Stimulated activated CD4-positive, alpha-beta T cell treated with anti-CD3 and anti-CD28 coated beads, Interleukin-1b, Interleukin-23, amount 100 ng/mL, for 4 hours (primary cell): ENCODE data around the gene MUC2.

Source experiments
- DNase-seq, 2 donors: peaks; one replicate each; pipeline ENCODE4 v3.0.0-alpha.2; 2020; ENCODE audit warnings: low read depth in 2 of 2

The MUC2 gene

DNA sequence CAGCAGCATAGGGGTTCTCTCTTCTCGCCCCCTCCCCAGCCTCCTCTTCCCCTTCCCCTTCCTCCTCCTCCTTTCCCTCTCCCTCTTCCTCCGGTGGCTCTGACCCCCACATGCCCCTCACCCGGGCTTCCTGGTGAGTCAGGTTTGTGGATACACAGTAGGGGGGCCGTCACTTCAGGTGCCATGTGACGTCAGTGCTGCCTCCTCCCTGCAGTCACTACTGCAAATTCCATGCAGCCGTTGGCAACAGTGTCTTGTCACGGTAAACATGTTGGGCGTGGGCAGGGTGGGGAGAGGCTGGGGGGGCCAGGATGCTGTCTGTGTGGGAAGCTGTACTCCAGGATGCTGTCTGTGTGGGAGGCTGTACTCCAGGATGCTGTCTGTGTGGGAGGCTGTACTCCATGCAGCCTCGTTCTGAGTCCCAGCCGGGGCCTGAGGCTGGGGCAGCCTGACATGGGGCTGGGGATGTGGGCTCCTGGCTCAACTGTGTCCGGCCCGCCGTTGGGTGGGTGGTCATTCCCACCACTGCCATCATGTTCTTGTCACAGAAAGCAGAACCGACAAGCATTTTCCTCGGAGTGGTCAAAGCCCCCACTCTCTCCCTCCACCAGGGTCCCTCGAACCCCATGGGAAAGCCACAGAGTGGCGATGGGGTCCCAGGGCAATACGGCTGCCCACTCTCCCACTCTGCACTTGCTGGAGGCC is 2.4 kb upstream of the MUC2 start:
- DNase-seq, result no peak

DNA sequence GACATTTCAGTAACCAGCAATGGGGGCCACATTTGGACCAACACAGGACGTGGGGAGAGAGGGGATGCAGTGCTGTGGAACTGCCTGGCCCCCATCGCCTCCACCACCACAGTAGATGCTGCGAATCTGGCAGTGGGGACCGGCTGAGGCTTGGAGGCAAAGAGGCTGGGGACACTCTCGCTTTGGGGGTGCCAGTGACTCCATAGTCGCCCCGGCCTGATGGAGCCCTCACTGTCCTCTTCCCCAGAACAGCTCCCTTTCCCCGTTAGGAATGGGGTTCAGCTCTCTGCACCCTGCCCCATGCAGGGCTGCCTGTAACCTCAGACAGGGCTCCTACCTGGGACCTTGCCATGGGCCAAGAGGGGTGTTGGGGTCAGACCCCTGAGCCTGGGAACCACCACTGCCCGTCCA is 1.8 kb upstream of the MUC2 start:
- DNase-seq, result no peak

DNA sequence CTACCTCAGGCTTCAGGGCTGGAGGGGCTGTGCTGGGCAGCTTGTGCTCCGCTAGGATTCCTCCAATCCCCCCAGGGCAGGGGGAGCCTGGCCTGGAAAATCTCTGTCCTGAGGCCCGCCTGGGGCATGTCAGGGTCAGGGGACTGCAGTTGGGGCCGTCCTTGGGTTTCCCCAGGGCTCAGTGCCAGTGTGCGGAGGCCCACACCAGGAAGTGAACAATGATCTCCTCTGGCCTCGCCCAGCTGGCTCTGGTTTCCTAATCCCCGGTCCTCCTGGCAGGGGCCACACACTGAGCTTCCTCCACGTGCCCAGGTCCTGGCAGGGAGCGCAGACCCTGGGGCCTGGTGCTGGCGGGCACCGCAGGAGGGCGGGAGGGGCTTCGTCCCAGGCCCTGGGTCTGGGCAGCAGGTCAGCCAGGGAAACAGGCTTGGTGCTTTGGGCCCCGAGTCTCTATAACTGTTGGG is 1.4 kb upstream of the MUC2 start:
- DNase-seq, result no peak

DNA sequence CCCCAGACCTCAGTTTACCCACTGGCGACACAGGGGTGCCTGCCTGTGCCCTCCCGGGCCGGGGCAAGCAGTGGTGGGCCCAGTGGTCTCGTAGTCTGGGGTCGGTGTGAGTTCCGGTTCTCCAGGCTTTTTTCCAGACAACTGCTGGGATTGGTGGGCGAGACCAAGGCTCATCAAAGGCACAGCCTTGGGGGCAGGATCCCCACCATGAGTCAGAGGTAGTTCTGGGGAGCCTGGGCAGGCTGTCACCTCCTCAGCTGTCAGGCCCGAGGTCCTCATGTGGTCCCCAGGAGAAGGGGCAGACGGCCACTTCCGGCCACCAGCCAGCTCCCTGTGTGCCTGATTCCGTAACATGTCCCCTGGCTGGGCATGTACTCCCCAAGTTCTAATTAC is 827 bp upstream of the MUC2 start:
- DNase-seq, result no peak

DNA sequence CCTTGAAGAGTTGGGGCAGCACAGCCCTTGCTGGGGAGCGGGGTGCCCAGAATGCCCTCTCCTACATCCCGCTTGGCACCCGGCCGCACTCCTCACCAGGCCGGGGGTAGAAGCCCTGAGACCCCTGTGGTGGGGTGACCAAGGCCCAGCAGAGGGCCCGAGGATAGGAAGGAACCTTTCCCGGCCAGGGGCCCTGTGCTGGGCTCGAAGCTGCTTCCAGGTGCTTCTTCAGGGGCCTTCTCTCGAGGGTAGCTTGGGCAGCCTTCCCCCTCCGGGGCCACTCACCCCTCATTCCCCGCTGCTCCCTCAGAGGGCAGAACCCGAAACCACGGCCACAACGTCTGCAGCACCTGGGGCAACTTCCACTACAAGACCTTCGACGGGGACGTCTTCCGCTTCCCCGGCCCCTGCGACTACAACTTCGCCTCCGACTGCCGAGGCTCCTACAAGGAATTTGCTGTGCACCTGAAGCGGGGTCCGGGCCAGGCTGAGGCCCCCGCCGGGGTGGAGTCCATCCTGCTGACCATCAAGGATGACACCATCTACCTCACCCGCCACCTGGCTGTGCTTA is 752 bp downstream of the MUC2 start:
- no peak for DNase-seq

DNA sequence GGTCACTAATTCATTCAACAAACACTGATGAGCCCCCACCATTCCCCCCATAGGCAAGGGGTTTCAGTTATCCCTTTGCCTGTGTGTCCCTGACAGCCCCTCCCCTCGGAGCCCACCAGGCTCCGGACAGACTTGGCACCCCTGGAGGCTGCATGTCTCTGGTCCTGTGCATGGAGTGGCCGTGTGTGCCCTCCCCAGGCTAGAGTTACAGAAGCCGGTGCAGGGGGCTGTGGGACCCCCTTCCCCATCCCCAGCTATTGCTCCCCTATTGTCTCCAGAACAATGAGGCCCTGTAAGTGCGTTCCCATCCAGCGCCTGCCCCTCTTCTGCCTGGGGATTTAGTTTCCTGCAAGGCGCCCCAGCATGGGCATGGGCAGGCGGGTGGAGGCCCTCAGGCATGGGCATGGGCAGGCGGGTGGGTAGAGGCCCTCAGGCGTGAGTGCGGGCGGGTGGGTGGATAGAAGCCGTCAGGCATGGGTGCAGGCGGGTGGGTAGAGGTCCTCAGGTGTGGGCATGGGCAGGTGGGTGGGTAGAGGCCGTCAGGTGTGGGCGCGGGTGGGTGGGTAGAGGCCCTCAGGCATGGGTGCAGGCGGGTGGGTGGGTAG is 1.5 kb downstream of the MUC2 start:
- DNase-seq, result no peak

DNA sequence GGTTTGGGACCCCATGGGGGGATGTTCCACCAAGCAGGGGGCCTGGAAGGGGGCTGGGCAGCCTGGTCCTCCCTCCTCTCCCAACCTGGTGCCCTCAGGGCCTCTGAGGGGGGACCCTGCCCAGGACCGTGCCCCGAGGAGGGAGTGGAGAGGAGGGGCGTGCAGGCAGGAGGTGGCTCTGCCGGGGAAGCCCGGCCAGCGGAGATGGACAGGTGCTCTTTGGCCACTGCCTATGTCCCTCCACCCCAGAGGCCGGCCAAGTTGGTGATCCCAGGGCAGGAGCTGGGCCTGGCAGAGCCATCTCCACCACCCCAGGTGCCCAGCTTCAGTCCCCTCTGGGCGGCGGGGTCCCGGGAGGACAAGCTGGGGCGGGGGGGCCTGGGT is 2.4 kb downstream of the MUC2 start:
- no peak for DNase-seq

DNA sequence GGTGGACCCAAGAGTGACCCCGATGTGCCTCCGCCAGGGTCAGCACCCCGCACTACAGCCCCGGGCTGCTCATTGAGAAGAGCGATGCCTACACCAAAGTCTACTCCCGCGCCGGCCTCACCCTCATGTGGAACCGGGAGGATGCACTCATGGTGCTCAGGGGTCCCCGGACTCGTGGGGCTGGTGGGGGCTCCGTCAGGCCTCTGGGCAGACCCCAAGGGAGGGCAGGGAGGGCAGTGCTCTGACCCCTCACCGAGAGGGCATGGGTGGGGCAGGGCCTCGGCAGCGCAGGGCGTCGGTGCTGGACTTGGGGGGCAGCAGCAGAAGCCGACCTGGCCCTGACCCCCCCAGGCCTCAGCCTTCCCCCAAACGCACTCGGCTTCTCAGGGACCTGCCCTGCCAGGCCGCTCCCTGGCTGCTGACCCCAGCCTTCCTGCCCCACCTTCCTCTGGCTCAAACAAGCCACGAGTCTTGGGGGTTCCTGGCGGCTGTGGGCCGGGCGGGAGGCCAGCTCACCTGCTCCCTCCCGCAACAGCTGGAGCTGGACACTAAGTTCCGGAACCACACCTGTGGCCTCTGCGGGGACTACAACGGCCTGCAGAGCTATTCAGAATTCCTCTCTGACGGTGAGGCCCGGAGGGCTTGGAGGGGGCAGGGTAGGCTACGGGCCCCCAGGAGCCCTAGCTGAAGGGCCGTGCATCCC is 2.9 kb downstream of the MUC2 start:
- DNase-seq, result no peak

DNA sequence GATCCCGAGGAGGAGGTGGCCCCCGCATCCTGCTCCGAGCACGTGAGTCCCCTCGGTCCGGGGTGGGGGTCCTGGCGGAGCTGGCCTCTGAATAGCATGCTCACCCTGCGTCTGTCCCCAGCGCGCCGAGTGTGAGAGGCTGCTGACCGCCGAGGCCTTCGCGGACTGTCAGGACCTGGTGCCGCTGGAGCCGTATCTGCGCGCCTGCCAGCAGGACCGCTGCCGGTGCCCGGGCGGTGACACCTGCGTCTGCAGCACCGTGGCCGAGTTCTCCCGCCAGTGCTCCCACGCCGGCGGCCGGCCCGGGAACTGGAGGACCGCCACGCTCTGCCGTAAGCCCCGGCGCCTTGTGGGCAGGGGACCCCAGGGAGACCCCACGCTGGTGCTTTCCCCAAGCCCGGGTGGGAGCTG is 3.5 kb downstream of the MUC2 start:
- no peak for DNase-seq

DNA sequence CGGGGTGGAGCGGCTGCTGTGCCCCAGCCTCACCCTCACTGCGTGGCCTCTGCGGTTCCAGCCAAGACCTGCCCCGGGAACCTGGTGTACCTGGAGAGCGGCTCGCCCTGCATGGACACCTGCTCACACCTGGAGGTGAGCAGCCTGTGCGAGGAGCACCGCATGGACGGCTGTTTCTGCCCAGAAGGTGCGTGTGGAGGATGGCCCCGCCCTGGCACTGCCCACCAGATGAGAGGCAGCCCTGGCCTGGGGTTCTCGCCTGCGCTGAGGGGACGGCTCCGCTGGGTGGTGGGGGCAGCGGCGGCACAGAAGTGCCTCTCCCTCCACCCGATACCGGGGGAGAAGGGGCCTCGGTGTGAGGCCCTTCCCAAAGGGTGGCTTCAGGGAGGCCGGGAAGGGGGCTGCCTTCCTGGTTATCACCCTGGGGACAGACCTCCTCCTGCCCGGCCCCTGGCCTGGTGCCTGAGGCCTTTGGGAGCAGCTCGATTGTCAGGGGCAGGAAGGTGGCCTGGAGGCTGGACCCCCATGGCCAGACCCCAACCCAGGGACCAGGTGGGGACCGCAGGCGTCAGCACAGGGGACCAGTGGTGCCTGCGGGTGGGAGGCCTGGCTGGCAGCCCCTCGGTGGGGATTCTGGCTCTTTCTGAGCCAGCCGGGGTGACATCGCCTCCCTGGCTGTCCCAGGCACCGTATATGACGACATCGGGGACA is 7.1 kb downstream of the MUC2 start:
- no peak for DNase-seq

DNA sequence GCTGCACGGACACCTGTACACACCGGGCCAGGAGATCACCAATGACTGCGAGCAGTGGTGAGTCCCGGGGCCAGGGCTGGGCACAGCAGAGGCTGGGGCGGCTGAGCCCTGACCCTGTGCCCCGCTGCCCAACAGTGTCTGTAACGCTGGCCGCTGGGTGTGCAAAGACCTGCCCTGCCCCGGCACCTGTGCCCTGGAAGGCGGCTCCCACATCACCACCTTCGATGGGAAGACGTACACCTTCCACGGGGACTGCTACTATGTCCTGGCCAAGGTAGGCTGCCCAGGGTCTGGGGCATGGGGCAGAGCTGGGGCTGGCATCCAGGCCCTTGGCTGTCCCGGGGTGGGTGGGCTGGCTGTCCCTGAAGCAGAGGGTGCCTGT is 7.7 kb downstream of the MUC2 start:
- DNase-seq, result no peak

DNA sequence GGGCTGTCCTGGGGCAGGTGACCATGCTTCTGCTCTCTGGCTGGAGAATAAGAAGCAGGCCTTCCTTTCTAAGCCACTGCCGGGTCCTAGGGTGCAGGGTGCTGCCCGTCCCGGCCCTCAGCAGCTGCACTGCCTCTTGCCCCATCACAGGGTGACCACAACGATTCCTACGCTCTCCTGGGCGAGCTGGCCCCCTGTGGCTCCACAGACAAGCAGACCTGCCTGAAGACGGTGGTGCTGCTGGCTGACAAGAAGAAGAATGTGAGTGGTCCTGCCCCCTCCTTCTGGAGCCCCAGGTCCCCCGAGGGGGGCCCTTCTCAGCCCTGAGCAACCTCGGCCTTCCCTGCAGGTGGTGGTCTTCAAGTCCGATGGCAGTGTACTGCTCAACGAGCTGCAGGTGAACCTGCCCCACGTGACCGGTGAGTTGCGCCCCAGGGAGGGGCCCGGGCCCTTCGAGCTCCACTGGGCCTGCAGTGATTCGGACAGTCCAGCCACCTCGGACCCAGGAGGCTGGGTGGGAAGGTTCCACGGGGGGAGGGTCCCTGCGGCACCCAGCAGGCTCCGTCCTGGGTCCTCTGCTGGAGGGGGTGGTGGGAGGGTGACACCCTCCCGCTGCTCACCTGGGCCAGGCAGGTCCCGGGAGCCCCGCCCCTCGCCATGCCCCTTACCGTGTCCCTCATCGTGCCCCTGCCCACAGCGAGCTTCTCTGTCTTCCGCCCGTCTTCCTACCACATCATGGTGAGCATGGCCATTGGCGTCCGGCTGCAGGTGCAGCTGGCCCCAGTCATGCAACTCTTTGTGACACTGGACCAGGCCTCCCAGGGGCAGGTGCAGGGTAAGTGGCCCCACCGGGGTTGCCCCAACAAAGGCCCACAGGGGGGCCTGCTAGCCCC is 8.3 kb downstream of the MUC2 start:
- DNase-seq, result no peak

DNA sequence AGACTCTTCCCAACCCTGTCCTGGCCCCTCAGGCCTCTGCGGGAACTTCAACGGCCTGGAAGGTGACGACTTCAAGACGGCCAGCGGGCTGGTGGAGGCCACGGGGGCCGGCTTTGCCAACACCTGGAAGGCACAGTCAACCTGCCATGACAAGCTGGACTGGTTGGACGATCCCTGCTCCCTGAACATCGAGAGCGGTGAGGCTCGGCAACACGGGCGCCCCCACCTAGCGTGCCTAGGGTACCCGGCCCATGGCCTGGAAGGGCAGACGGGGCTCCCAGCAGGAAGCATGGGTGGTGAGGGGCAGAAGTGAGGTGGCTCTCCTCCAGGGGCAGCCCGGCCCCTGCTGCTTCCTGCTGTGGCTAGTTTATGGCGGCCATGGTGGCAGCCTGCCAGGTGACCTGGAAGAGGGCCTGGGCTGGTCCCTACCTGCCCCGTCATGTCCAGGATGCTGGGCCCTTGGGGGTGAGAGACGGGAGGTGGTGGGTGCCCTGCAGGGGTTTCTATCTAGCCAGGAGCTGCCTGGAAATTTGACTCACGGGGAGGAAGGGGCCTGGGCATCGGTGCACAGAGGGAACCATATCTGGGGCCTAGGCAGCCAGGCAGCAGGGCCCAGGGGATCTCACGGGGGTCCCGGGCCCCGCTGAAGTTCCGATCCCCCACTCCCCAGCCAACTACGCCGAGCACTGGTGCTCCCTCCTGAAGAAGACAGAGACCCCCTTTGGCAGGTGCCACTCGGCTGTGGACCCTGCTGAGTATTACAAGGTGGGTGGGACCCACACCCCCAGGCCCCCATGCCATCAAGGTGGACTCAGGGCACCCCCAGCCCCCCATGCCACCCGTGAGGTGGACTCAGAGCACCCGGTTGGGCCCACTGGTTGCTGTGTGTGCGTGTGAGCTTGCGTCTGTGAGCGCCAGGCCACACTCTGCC is 9.2 kb downstream of the MUC2 start:
- DNase-seq, result no peak

DNA sequence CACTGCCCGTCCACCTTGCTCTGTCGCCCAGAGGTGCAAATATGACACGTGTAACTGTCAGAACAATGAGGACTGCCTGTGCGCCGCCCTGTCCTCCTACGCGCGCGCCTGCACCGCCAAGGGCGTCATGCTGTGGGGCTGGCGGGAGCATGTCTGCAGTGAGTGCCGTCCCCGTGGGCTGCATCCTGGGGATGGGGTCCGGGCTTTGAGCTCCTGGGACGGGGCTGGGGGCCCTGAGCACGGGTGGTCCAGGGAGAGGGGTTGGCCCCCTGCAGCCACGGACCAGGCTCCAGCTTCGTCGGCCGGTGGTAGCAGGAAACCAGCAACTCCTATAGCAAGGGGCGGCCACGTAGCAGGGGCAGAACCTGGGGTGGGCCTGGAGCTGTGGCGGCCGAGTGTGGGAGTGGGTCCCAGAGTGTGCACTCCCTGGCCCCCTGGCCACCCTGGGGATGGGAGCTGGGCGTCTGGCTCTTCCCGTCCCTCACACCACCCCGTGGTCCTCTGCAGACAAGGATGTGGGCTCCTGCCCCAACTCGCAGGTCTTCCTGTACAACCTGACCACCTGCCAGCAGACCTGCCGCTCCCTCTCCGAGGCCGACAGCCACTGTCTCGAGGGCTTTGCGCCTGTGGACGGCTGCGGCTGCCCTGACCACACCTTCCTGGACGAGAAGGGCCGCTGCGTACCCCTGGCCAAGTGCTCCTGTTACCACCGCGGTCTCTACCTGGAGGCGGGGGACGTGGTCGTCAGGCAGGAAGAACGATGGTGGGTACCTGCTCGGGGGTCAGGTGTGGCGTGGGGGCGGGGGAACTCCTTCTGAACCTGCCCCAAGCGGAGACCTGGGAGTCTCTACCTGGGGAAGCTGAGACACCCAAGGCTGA is 10.1 kb downstream of the MUC2 start:
- no peak for DNase-seq

DNA sequence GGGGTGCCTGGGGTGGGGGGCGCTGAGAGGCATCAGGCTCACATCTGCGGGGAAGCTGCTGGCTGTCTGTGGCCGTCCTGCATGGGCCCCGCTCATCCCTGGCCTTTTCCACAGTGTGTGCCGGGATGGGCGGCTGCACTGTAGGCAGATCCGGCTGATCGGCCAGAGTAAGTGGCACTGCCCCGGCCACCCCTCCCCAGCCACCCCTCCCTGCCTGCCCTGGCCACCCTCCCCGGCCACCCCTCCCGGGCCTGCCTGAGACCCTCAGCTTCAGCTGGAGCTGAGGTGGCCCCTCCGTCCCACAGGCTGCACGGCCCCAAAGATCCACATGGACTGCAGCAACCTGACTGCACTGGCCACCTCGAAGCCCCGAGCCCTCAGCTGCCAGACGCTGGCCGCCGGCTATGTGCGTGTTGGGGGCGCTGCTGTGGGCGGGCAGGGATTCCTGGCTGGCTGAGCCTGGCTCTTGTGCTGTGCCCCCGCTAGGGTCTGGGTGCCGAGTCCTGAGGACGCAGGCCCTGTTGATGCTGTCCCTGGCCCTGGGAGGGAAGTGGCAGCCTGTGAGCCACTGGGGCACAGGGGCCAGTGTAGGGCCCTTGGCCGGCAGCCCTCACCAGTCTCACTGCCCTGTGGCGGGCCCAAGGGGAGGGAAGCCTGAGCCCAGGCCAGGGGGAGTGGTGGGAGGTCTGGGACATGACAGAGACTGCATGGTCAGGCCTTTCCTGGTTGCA is 10.9 kb downstream of the MUC2 start:
- DNase-seq, result no peak

DNA sequence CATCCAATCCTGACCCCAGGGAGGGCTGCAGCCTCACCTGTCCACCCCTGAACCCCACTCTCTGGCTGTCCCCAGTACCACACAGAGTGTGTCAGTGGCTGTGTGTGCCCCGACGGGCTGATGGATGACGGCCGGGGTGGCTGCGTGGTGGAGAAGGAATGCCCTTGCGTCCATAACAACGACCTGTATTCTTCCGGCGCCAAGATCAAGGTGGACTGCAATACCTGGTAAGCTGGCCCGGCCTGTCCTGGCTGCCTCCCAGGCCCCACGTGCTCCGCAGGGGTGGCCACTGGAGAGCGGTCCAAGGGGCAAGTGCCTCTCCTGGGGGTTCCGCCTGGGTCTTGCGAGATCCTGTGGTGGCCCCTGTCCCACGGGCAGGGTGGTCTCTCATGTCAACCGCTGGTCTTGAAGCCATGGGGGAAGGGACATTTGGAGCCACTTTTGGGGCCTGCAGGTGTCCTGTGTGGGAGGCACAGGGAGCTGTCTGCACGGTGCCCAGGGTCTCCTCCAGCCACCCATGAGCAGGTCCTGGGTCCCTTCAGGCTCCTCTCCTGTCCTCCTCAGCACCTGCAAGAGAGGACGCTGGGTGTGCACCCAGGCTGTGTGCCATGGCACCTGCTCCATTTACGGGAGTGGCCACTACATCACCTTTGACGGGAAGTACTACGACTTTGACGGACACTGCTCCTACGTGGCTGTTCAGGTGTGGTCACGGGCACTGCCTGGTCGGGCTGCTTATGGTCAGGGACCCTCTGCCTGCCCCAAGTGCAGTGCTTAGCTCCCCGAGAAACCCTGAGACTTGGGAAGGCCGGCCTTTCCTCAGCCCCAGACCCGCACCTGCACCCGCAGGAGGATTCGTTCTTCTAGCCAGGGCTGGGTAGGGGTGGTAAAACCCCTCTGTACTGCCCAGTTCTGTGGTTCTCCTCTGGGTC is 11.8 kb downstream of the MUC2 start:
- no peak for DNase-seq

DNA sequence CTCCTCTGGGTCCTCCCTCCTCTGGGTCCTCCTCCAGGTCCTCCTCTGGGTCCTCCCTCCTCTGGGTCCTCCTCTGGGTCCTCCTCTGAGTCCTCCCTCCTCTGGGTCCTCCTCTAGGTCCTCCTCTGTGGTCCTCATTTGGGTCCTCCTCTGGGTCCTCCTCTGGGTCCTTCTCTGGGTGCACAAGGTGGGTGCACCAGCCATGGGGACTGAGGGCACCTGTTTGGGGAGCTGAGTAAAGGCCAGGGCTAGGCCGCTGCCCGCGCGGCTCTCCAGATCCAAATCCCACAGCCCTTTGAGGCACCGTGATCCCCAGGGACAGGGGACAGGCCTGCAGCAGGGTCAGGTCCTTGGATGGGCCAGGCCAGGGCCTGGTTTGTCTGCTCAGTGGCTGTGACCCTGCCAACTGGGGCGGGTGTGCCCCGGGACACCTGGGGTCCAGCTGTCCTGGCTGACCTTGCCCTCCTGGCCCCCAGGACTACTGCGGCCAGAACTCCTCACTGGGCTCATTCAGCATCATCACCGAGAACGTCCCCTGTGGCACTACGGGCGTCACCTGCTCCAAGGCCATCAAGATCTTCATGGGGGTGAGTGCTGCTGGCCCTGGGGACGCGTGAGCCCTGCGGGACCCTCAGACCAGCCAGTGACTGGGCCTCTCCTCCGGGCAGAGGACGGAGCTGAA is 12.7 kb downstream of the MUC2 start:
- no peak for DNase-seq
